HepG2 (cell line): ENCODE measurements around the gene RHBDF2. TPM values are rescaled to one million over a fixed set of nuclear protein-coding genes. Genes with fewer than 3 reads are reported as not detected.

Experiments
- BORCS8-MEF2B ChIP-seq: sonication (generic); formaldehyde crosslinking; IDR thresholded peaks from 2 replicates; pipeline ENCODE4 v1.8.0; 2022; ENCODE audit warnings: mild to moderate bottlenecking, missing genetic modification reagents
- CBX1 ChIP-seq: IDR thresholded peaks from one replicate; pipeline ENCODE4 v1.6.1; 2016; ENCODE audit warnings: antibody characterized with exemption, low read depth
- DR1 ChIP-seq: sonication (generic); formaldehyde crosslinking; IDR thresholded peaks from 2 replicates; pipeline ENCODE4 v1.8.0; 2021; ENCODE audit warnings: mild to moderate bottlenecking, missing genetic modification reagents, inconsistent platforms
- ELF1 ChIP-seq: sonication (generic); formaldehyde crosslinking; IDR thresholded peaks from 2 replicates; pipeline ENCODE4 v1.4.0; 2020; ENCODE audit warnings: missing genetic modification reagents
- ELF4 ChIP-seq: sonication (generic); formaldehyde crosslinking; IDR thresholded peaks from 2 replicates; pipeline ENCODE4 v1.5.0; 2020; ENCODE audit warnings: missing genetic modification reagents, mild to moderate bottlenecking, moderate library complexity, borderline replicate concordance
- FOXK1 ChIP-seq: sonication (generic); formaldehyde crosslinking; IDR thresholded peaks from 2 replicates; pipeline ENCODE4 v1.4.0; 2020; ENCODE audit warnings: low read depth, missing genetic modification reagents, borderline replicate concordance
- KDM5B ChIP-seq: sonication (generic); formaldehyde crosslinking; IDR thresholded peaks from 2 replicates; pipeline ENCODE4 v1.4.0; 2020; ENCODE audit warnings: missing genetic modification reagents, mild to moderate bottlenecking, borderline replicate concordance
- NBN ChIP-seq: fragments of 450-650 bp; conservative IDR thresholded peaks from 2 replicates; pipeline ENCODE4 v1.6.1; 2017
- RORA ChIP-seq: sonication (generic); formaldehyde crosslinking; IDR thresholded peaks from 2 replicates; pipeline ENCODE4 v1.5.0; 2020; ENCODE audit warnings: mild to moderate bottlenecking, missing genetic modification reagents, moderate library complexity
- SATB2 ChIP-seq: sonication (generic); formaldehyde crosslinking; IDR thresholded peaks from 2 replicates; pipeline ENCODE4 v1.5.0; 2020; ENCODE audit warnings: missing genetic modification reagents
- SMARCC2 ChIP-seq: fragments of 450-650 bp; IDR thresholded peaks from 2 replicates; pipeline ENCODE4 v1.6.1; 2017; ENCODE audit warnings: antibody characterized with exemption, mild to moderate bottlenecking
- SRSF1 ChIP-seq: fragments of 200-400 bp; formaldehyde crosslinking; optimal IDR thresholded peaks from 2 replicates; pipeline ENCODE3; 2017; ENCODE audit warnings: mild to moderate bottlenecking, low read depth, low read length, moderate library complexity
- TOPORS ChIP-seq: sonication (generic); formaldehyde crosslinking; IDR thresholded peaks from 2 replicates; pipeline ENCODE4 v1.8.0; 2023; ENCODE audit warnings: mild to moderate bottlenecking, missing genetic modification reagents
- ZNF296 ChIP-seq: sonication (generic); formaldehyde crosslinking; conservative IDR thresholded peaks from 2 replicates; pipeline ENCODE4 v1.5.0; 2020; ENCODE audit warnings: mild to moderate bottlenecking, missing genetic modification reagents
- ZNF354B ChIP-seq: sonication (generic); formaldehyde crosslinking; IDR thresholded peaks from 2 replicates; pipeline ENCODE4 v1.8.0; 2022; ENCODE audit warnings: mild to moderate bottlenecking, missing genetic modification reagents
- ZNF382 ChIP-seq: sonication (generic); formaldehyde crosslinking; IDR thresholded peaks from 2 replicates; pipeline ENCODE4 v1.5.0; 2020; ENCODE audit warnings: missing genetic modification reagents, mild to moderate bottlenecking, borderline replicate concordance
- ZNF563 ChIP-seq: sonication (generic); formaldehyde crosslinking; IDR thresholded peaks from 2 replicates; pipeline ENCODE4 v1.8.0; 2022; ENCODE audit warnings: mild to moderate bottlenecking, moderate library complexity, missing genetic modification reagents
- ZSCAN29 ChIP-seq: sonication (generic); formaldehyde crosslinking; conservative IDR thresholded peaks from 2 replicates; pipeline ENCODE4 v1.4.0; 2020; ENCODE audit warnings: mild to moderate bottlenecking, missing genetic modification reagents
- polyA plus RNA-seq, 8 experiments: library from polyadenylated mRNA; depleted of rRNA in 3 of 8; stranded (reverse) in 7 of 8; unstranded in 1 of 8; fragments of >200 nt; fragmentation: Illumina TruSeq in 4 of 8; extraction: Trizol in 4 of 8; gene quantifications; 2 replicates each; pipeline versions ENCODE4 v1.2.1 to v1.2.3, GENCODE V29; 2011 to 2016; ENCODE audit warnings: low read depth in 4 of 8, missing spikeins in 1 of 8, mixed read lengths in 1 of 8; ENCODE audit not compliant: insufficient read depth in 1 of 8
- total RNA-seq, 5 experiments: library from RNA; depleted of rRNA; stranded (reverse); fragments of >200 nt; fragmentation: Illumina TruSeq; extraction: Trizol; gene quantifications; 2 replicates each; pipeline ENCODE4 v1.2.3, GENCODE V29; 2016; ENCODE audit warnings: low read depth in 1 of 5
- TF ChIP-seq, protein P1 (sequence below): sonication (generic); formaldehyde crosslinking; IDR thresholded peaks from 2 replicates; pipeline ENCODE4 v1.9.0; 2021; ENCODE audit warnings: mild to moderate bottlenecking, missing genetic modification reagents
- TF ChIP-seq, protein P2 (sequence below): sonication (generic); formaldehyde crosslinking; IDR thresholded peaks from 2 replicates; pipeline ENCODE4 v1.5.0; 2020; ENCODE audit warnings: missing genetic modification reagents, mild to moderate bottlenecking, borderline replicate concordance
- TF ChIP-seq, protein P3 (sequence below): sonication (generic); formaldehyde crosslinking; IDR thresholded peaks from 2 replicates; pipeline ENCODE4 v1.5.0; 2020; ENCODE audit warnings: missing genetic modification reagents

Gene RHBDF2
- total and polyA plus RNA-seq, 2 of the 13 experiments (the other 11 are each of a cell fraction or from before 2014, with no cell fraction given) = 7.8 to 24.2 TPM

DNA sequence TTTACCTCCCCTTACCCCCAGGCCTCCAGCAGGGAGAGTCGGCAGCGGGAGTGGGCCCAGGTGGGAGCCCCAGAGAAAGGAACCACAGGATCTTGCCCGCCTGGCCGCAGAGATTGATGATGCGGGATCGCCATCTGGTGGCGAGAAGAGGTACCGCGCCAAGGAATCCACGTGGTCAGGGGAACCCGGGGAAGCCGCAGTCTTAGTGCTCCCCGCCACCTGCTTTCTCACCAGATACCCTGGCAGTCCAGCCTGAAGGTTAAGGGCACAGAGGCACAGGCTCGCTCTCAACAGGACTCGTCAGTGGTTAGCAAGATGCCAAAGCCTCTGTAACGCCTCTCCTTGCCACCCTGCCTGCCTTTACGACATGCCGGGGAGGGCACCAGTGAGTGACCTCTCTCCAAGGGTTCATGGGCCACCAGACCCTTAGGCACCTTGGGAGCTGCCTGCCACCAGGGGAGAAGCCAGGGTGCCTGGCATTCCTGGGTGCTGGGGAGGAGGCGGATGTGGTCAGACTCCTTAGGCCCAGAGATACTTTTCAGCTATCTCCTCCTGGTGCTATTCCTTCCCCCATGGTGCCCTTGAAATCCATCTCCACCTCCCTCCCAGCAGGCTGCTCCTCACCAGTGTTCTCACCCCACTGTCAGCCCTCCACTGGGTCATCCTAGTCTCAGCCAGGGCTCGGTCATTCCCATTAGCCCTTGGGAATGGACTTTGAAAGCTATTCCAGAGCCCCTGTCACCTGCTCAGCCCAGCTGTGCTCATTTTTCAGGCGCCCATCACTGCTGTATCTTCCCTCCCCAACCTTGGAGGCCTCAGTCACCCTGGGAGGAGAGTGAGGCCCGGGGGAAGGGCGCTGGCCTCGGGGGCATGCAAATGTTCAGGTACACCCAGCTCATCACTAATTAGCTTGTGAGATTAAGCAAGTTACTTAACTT is 5.5 kb upstream of the RHBDF2 start (continued):
- TF ChIP-seq, protein P1, sequence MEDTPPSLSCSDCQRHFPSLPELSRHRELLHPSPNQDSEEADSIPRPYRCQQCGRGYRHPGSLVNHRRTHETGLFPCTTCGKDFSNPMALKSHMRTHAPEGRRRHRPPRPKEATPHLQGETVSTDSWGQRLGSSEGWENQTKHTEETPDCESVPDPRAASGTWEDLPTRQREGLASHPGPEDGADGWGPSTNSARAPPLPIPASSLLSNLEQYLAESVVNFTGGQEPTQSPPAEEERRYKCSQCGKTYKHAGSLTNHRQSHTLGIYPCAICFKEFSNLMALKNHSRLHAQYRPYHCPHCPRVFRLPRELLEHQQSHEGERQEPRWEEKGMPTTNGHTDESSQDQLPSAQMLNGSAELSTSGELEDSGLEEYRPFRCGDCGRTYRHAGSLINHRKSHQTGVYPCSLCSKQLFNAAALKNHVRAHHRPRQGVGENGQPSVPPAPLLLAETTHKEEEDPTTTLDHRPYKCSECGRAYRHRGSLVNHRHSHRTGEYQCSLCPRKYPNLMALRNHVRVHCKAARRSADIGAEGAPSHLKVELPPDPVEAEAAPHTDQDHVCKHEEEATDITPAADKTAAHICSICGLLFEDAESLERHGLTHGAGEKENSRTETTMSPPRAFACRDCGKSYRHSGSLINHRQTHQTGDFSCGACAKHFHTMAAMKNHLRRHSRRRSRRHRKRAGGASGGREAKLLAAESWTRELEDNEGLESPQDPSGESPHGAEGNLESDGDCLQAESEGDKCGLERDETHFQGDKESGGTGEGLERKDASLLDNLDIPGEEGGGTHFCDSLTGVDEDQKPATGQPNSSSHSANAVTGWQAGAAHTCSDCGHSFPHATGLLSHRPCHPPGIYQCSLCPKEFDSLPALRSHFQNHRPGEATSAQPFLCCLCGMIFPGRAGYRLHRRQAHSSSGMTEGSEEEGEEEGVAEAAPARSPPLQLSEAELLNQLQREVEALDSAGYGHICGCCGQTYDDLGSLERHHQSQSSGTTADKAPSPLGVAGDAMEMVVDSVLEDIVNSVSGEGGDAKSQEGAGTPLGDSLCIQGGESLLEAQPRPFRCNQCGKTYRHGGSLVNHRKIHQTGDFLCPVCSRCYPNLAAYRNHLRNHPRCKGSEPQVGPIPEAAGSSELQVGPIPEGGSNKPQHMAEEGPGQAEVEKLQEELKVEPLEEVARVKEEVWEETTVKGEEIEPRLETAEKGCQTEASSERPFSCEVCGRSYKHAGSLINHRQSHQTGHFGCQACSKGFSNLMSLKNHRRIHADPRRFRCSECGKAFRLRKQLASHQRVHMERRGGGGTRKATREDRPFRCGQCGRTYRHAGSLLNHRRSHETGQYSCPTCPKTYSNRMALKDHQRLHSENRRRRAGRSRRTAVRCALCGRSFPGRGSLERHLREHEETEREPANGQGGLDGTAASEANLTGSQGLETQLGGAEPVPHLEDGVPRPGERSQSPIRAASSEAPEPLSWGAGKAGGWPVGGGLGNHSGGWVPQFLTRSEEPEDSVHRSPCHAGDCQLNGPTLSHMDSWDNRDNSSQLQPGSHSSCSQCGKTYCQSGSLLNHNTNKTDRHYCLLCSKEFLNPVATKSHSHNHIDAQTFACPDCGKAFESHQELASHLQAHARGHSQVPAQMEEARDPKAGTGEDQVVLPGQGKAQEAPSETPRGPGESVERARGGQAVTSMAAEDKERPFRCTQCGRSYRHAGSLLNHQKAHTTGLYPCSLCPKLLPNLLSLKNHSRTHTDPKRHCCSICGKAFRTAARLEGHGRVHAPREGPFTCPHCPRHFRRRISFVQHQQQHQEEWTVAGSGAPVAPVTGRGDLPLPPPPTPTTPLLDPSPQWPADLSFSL (CRISPR knock-in tag) = no peak
- no peak; the same call in 1 of the 2 replicates for TF ChIP-seq ELF1
- TF ChIP-seq KDM5B = peak; percentile 49; the same call in 1 of the 2 replicates
- no peak for TF ChIP-seq SATB2
- no peak for TF ChIP-seq ZNF354B (CRISPR knock-in tag)
- peak; percentile 43; the same call in 1 of the 2 replicates for TF ChIP-seq BORCS8-MEF2B (CRISPR knock-in tag)
- TF ChIP-seq RORA = no peak
- no peak for TF ChIP-seq ELF4 (CRISPR knock-in tag)
- TF ChIP-seq CBX1 = no peak
- 0 out of 2 replicates have a peak, but pooled peaks have one; percentile 40 for TF ChIP-seq ZNF563 (CRISPR knock-in tag)
- TF ChIP-seq SMARCC2 = no peak
- TF ChIP-seq, protein P2, sequence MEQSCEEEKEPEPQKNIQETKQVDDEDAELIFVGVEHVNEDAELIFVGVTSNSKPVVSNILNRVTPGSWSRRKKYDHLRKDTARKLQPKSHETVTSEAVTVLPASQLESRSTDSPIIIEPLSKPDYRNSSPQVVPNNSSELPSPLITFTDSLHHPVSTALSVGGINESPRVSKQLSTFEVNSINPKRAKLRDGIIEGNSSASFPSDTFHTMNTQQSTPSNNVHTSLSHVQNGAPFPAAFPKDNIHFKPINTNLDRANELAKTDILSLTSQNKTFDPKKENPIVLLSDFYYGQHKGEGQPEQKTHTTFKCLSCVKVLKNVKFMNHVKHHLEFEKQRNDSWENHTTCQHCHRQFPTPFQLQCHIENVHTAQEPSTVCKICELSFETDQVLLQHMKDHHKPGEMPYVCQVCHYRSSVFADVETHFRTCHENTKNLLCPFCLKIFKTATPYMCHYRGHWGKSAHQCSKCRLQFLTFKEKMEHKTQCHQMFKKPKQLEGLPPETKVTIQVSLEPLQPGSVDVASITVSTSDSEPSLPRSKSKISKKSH (CRISPR knock-in tag) = peak; percentile 65; the same call in 1 of the 2 replicates
- no peak for TF ChIP-seq SRSF1
- TF ChIP-seq FOXK1 (CRISPR knock-in tag) = peak; percentile 13; the same call in 1 of the 2 replicates
- no peak for TF ChIP-seq DR1 (CRISPR knock-in tag)
- 0 out of 2 replicates have a peak, but pooled peaks have one; percentile 38 for TF ChIP-seq TOPORS
- no peak for TF ChIP-seq ZSCAN29 (CRISPR knock-in tag)
- no peak for TF ChIP-seq ZNF382 (CRISPR knock-in tag)
- TF ChIP-seq, protein P3, sequence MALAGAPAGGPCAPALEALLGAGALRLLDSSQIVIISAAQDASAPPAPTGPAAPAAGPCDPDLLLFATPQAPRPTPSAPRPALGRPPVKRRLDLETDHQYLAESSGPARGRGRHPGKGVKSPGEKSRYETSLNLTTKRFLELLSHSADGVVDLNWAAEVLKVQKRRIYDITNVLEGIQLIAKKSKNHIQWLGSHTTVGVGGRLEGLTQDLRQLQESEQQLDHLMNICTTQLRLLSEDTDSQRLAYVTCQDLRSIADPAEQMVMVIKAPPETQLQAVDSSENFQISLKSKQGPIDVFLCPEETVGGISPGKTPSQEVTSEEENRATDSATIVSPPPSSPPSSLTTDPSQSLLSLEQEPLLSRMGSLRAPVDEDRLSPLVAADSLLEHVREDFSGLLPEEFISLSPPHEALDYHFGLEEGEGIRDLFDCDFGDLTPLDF (CRISPR knock-in tag) = no peak
- no peak for TF ChIP-seq NBN
- no peak for TF ChIP-seq ZNF296 (CRISPR knock-in tag)
